Uterus (tissue), 2 donors: ENCODE results near the gene FLYWCH1.

Source experiments
- CTCF ChIP-seq, 4 experiments: fragments of 200-600 bp in 2 of 4; fragments of 450-650 bp in 2 of 4; sonication (generic) in 2 of 4; IDR thresholded peaks; one replicate each; pipeline ENCODE4 v1.5.1; 2016 to 2019; ENCODE audit warnings: antibody characterized with exemption in 4 of 4, mild to moderate bottlenecking in 2 of 4, moderate library complexity in 1 of 4
- POLR2A ChIP-seq, 2 donors: fragments of 450-650 bp; IDR thresholded peaks; one replicate each; pipeline ENCODE4 v1.6.1; 2016; ENCODE audit warnings: antibody characterized with exemption in 2 of 2, mild to moderate bottlenecking in 1 of 2, moderate library complexity in 1 of 2

GRCh38 chr16:2934450-2934849 is 22.7 kb downstream of the FLYWCH1 start:
- TF ChIP-seq CTCF (IDR thresholded peaks at IDR 0.05) (no peak), POLR2A (IDR thresholded peaks at IDR 0.05) (no peak)
